K562 (cell line): ENCODE results near the gene BPIFB2. TPM values are rescaled to one million over a fixed set of nuclear protein-coding genes. Genes with fewer than 3 reads are reported as not detected.
A peak's percentile ranks its signal among the peaks of the same experiment; 100 is the strongest.

Source experiments
- BHLHE40 ChIP-seq: IDR thresholded peaks from 2 replicates; pipeline ENCODE4 v1.6.1; 2011; ENCODE audit warnings: low read length, improper control_type of control experiment
- EGR1 ChIP-seq: fragments of 450-650 bp; conservative IDR thresholded peaks from 2 replicates; pipeline ENCODE4 v1.6.1; 2017; ENCODE audit warnings: mild to moderate bottlenecking
- FOXA3 ChIP-seq, 2 experiments: fragments of 450-650 bp in 1 of 2; sonication (generic) in 1 of 2; formaldehyde crosslinking; IDR thresholded peaks in 1 of 2; conservative IDR thresholded peaks in 1 of 2; 2 replicates each; pipeline versions ENCODE4 v1.4.0 to v1.8.0; 2020 to 2022; ENCODE audit warnings: mild to moderate bottlenecking in 2 of 2, missing genetic modification reagents in 1 of 2
- LCOR ChIP-seq: sonication (generic); formaldehyde crosslinking; IDR thresholded peaks from 2 replicates; pipeline ENCODE4 v1.8.0; 2022; ENCODE audit warnings: mild to moderate bottlenecking, missing genetic modification reagents
- MCM7 ChIP-seq, 2 experiments: fragments of 450-650 bp; IDR thresholded peaks; 2 replicates each; pipeline ENCODE4 v1.6.1; 2016 to 2018
- NCOA2 ChIP-seq, 2 experiments: fragments of 450-650 bp; IDR thresholded peaks; 2 replicates each; pipeline ENCODE4 v1.6.1; 2018; ENCODE audit warnings: mild to moderate bottlenecking in 2 of 2, moderate library complexity in 1 of 2; ENCODE audit not compliant: partially characterized antibody in 2 of 2
- PHF20 ChIP-seq: fragments of 450-650 bp; IDR thresholded peaks from 2 replicates; pipeline ENCODE4 v1.6.1; 2018; ENCODE audit not compliant: partially characterized antibody
- RB1 ChIP-seq: fragments of 450-650 bp; IDR thresholded peaks from 2 replicates; pipeline ENCODE4 v1.6.1; 2017; ENCODE audit warnings: low read depth, mild to moderate bottlenecking
- ZNF212 ChIP-seq: fragments of 450-650 bp; formaldehyde crosslinking; IDR thresholded peaks from 2 replicates; pipeline ENCODE4 v1.4.0; 2020; ENCODE audit warnings: mild to moderate bottlenecking
- ZNF239 ChIP-seq: fragments of 250-450 bp; sonication (Bioruptor Pico); IDR thresholded peaks from 2 replicates; pipeline ENCODE4 v1.4.0; 2020; ENCODE audit warnings: mild to moderate bottlenecking
- ZNF583 ChIP-seq: fragments of 250-450 bp; sonication (Bioruptor Pico); IDR thresholded peaks from 2 replicates; pipeline ENCODE4 v1.4.0; 2020
- ZNF695 ChIP-seq: fragments of 450-650 bp; formaldehyde crosslinking; IDR thresholded peaks from 2 replicates; pipeline ENCODE4 v1.4.0; 2020; ENCODE audit warnings: mild to moderate bottlenecking, moderate library complexity
- polyA plus RNA-seq, 8 experiments: library from polyadenylated mRNA; depleted of rRNA in 4 of 8; stranded (reverse) in 5 of 8; unstranded in 3 of 8; fragments of >200 nt; fragmentation: Nextera tagmentation in 2 of 8; fragmentation: Illumina TruSeq in 1 of 8; extraction: Ambion mirVana in 2 of 8; extraction: Trizol in 1 of 8; gene quantifications; 2 replicates each; pipeline versions ENCODE4 v1.2.1 to v1.2.3, GENCODE V29; 2011 to 2014; ENCODE audit warnings: inconsistent platforms in 1 of 8, missing spikeins in 1 of 8
- total RNA-seq, 7 experiments: library from RNA; depleted of rRNA in 6 of 7; stranded (reverse); fragments of >200 nt in 6 of 7; fragmentation: Illumina TruSeq in 2 of 7; extraction: Trizol in 2 of 7; gene quantifications; 2 replicates each; pipeline versions ENCODE4 v1.2.1 to v1.2.3, GENCODE V29; 2011 to 2021; ENCODE audit warnings: low replicate concordance in 1 of 7
- TF ChIP-seq, protein P1 (sequence below): fragments of 200-600 bp; sonication (generic); IDR thresholded peaks from one replicate; pipeline ENCODE4 v1.6.1; 2012; ENCODE audit warnings: mild to moderate bottlenecking, low read depth, low read length, inconsistent platforms
- TF ChIP-seq, protein P2 (sequence below): sonication (generic); formaldehyde crosslinking; IDR thresholded peaks from 2 replicates; pipeline ENCODE4 v1.5.0; 2020; ENCODE audit warnings: missing genetic modification reagents
- TF ChIP-seq, protein P3 (sequence below): conservative IDR thresholded peaks from 2 replicates; pipeline ENCODE4 v1.6.1; 2011; ENCODE audit warnings: low read depth, mild to moderate bottlenecking, low read length; ENCODE audit not compliant: control insufficient read depth

Gene BPIFB2
- total and polyA plus RNA-seq, 9 of the 15 experiments (the other 6 are each of a cell fraction or from before 2014, with no cell fraction given) = not detected

- TF ChIP-seq, protein P1, sequence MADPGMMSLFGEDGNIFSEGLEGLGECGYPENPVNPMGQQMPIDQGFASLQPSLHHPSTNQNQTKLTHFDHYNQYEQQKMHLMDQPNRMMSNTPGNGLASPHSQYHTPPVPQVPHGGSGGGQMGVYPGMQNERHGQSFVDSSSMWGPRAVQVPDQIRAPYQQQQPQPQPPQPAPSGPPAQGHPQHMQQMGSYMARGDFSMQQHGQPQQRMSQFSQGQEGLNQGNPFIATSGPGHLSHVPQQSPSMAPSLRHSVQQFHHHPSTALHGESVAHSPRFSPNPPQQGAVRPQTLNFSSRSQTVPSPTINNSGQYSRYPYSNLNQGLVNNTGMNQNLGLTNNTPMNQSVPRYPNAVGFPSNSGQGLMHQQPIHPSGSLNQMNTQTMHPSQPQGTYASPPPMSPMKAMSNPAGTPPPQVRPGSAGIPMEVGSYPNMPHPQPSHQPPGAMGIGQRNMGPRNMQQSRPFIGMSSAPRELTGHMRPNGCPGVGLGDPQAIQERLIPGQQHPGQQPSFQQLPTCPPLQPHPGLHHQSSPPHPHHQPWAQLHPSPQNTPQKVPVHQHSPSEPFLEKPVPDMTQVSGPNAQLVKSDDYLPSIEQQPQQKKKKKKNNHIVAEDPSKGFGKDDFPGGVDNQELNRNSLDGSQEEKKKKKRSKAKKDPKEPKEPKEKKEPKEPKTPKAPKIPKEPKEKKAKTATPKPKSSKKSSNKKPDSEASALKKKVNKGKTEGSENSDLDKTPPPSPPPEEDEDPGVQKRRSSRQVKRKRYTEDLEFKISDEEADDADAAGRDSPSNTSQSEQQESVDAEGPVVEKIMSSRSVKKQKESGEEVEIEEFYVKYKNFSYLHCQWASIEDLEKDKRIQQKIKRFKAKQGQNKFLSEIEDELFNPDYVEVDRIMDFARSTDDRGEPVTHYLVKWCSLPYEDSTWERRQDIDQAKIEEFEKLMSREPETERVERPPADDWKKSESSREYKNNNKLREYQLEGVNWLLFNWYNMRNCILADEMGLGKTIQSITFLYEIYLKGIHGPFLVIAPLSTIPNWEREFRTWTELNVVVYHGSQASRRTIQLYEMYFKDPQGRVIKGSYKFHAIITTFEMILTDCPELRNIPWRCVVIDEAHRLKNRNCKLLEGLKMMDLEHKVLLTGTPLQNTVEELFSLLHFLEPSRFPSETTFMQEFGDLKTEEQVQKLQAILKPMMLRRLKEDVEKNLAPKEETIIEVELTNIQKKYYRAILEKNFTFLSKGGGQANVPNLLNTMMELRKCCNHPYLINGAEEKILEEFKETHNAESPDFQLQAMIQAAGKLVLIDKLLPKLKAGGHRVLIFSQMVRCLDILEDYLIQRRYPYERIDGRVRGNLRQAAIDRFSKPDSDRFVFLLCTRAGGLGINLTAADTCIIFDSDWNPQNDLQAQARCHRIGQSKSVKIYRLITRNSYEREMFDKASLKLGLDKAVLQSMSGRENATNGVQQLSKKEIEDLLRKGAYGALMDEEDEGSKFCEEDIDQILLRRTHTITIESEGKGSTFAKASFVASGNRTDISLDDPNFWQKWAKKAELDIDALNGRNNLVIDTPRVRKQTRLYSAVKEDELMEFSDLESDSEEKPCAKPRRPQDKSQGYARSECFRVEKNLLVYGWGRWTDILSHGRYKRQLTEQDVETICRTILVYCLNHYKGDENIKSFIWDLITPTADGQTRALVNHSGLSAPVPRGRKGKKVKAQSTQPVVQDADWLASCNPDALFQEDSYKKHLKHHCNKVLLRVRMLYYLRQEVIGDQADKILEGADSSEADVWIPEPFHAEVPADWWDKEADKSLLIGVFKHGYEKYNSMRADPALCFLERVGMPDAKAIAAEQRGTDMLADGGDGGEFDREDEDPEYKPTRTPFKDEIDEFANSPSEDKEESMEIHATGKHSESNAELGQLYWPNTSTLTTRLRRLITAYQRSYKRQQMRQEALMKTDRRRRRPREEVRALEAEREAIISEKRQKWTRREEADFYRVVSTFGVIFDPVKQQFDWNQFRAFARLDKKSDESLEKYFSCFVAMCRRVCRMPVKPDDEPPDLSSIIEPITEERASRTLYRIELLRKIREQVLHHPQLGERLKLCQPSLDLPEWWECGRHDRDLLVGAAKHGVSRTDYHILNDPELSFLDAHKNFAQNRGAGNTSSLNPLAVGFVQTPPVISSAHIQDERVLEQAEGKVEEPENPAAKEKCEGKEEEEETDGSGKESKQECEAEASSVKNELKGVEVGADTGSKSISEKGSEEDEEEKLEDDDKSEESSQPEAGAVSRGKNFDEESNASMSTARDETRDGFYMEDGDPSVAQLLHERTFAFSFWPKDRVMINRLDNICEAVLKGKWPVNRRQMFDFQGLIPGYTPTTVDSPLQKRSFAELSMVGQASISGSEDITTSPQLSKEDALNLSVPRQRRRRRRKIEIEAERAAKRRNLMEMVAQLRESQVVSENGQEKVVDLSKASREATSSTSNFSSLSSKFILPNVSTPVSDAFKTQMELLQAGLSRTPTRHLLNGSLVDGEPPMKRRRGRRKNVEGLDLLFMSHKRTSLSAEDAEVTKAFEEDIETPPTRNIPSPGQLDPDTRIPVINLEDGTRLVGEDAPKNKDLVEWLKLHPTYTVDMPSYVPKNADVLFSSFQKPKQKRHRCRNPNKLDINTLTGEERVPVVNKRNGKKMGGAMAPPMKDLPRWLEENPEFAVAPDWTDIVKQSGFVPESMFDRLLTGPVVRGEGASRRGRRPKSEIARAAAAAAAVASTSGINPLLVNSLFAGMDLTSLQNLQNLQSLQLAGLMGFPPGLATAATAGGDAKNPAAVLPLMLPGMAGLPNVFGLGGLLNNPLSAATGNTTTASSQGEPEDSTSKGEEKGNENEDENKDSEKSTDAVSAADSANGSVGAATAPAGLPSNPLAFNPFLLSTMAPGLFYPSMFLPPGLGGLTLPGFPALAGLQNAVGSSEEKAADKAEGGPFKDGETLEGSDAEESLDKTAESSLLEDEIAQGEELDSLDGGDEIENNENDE = no peak
- no peak for TF ChIP-seq LCOR (CRISPR knock-in tag)
- no peak for TF ChIP-seq FOXA3 (CRISPR knock-in tag; conservative IDR thresholded peaks at IDR 0.05 in 1 of 2, IDR thresholded peaks at IDR 0.05 in 1 of 2)
- no peak for TF ChIP-seq EGR1
- TF ChIP-seq MCM7 (IDR thresholded peaks at IDR 0.05) = no peak
- TF ChIP-seq, protein P2, sequence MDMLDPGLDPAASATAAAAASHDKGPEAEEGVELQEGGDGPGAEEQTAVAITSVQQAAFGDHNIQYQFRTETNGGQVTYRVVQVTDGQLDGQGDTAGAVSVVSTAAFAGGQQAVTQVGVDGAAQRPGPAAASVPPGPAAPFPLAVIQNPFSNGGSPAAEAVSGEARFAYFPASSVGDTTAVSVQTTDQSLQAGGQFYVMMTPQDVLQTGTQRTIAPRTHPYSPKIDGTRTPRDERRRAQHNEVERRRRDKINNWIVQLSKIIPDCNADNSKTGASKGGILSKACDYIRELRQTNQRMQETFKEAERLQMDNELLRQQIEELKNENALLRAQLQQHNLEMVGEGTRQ (CRISPR knock-in tag) = peak; percentile 48
- TF ChIP-seq ZNF695 (CRISPR knock-in tag) = no peak
- TF ChIP-seq ZNF583 = no peak
- TF ChIP-seq BHLHE40 = peak; percentile 55; the same call in 1 of the 2 replicates
- TF ChIP-seq, protein P3, sequence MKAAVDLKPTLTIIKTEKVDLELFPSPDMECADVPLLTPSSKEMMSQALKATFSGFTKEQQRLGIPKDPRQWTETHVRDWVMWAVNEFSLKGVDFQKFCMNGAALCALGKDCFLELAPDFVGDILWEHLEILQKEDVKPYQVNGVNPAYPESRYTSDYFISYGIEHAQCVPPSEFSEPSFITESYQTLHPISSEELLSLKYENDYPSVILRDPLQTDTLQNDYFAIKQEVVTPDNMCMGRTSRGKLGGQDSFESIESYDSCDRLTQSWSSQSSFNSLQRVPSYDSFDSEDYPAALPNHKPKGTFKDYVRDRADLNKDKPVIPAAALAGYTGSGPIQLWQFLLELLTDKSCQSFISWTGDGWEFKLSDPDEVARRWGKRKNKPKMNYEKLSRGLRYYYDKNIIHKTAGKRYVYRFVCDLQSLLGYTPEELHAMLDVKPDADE = no peak
- TF ChIP-seq NCOA2 (IDR thresholded peaks at IDR 0.05; ENCODE audit: partially characterized antibody in 2 of 2) = no peak
- no peak for TF ChIP-seq ZNF239 (CRISPR knock-in tag)
- no peak for TF ChIP-seq ZNF212 (CRISPR knock-in tag)
- no peak for TF ChIP-seq PHF20
- TF ChIP-seq RB1 = no peak
Measured at GRCh38 chr20:32975698-32976674, 31.5 kb upstream of the BPIFB2 start (continued).
